Measurements from ENCODE around the gene IGF2BP2.

GRCh38 chr3:185837414-185837813 is 12.6 kb upstream of the IGF2BP2 start:
- TF ChIP-seq CTCF (IDR thresholded peaks at IDR 0.05 in 8 of 11, conservative IDR thresholded peaks at IDR 0.05 in 3 of 11): no peak
- no peak for TF ChIP-seq POLR2AphosphoS5 (IDR thresholded peaks at IDR 0.05)
- no peak for TF ChIP-seq POLR2A (IDR thresholded peaks at IDR 0.05)
